Lung (tissue), 12 donors: Measurements from ENCODE around the gene KDM4F. TPM values are rescaled to one million over a fixed set of nuclear protein-coding genes. Genes with fewer than 3 reads are reported as not detected.

Experiments used
- ATAC-seq: fragments of 200-7000 bp; cut with Tn5 transposase; one replicate; pipeline ENCODE4 v1.9.1; 2020; ENCODE audit warnings: moderate number of reproducible peaks; ENCODE audit not compliant: insufficient read depth, low FRiP score
- DNase-seq, 3 donors: peaks; one replicate each; pipeline ENCODE4 v3.0.0-alpha.2; 2013 to 2017
- H3K27ac ChIP-seq, 2 donors: one replicate each; pipeline ENCODE4 v1.5.1; 2013; ENCODE audit warnings: mild to moderate bottlenecking in 2 of 2, moderate library complexity in 2 of 2, control low read depth in 1 of 2, inconsistent platforms in 1 of 2, low read depth in 1 of 2, low read length in 1 of 2
- H3K27me3 ChIP-seq, 3 donors: one replicate each; pipeline ENCODE4 v1.5.1; 2013; ENCODE audit warnings: low read length in 2 of 3; ENCODE audit not compliant: control insufficient read depth in 3 of 3, insufficient read depth in 3 of 3
- H3K36me3 ChIP-seq, 4 donors: one replicate each; pipeline ENCODE4 v1.5.1; 2013; ENCODE audit warnings: low read length in 4 of 4, mild to moderate bottlenecking in 1 of 4, moderate library complexity in 1 of 4; ENCODE audit not compliant: control insufficient read depth in 4 of 4, insufficient read depth in 4 of 4
- H3K4me1 ChIP-seq, 5 donors: one replicate each; pipeline ENCODE4 v1.5.1; 2013; ENCODE audit warnings: low read length in 5 of 5, mild to moderate bottlenecking in 2 of 5, moderate library complexity in 1 of 5; ENCODE audit not compliant: control insufficient read depth in 5 of 5, insufficient read depth in 5 of 5
- H3K4me3 ChIP-seq: one replicate; pipeline ENCODE4 v1.5.1; 2013; ENCODE audit warnings: mild to moderate bottlenecking, control low read depth, moderate library complexity
- H3K9ac ChIP-seq, 2 donors: one replicate each; pipeline ENCODE4 v1.5.1; 2013; ENCODE audit warnings: low read length in 2 of 2, control low read depth in 1 of 2; ENCODE audit not compliant: insufficient read depth in 1 of 2
- H3K9me3 ChIP-seq, 4 donors: one replicate each; pipeline ENCODE4 v1.5.1; 2013; ENCODE audit warnings: low read length in 3 of 4, mild to moderate bottlenecking in 1 of 4, moderate library complexity in 1 of 4; ENCODE audit not compliant: control insufficient read depth in 4 of 4, insufficient read depth in 3 of 4
- WGBS, 2 donors: extraction: QIAGEN DNeasy Blood & Tissue Kit; methylation state at CpG; one replicate each; pipeline ENCODE4 v1.1.7; 2013; 5-methylcytosine and 5-hydroxymethylcytosine counted together
- polyA plus RNA-seq, 2 donors: library from polyadenylated mRNA; stranded (reverse); fragments of 200-250 nt; gene quantifications; one replicate each; pipeline ENCODE4 v1.2.1, GENCODE V29; 2013
- total RNA-seq, 2 donors: library from RNA; depleted of rRNA in 1 of 2; stranded (reverse); fragments of >200 nt in 1 of 2; gene quantifications; one replicate each; pipeline ENCODE4 v1.2.1, GENCODE V29; 2014 to 2021
- TF ChIP-seq, protein P1 (sequence below): IDR thresholded peaks from 2 replicates; pipeline ENCODE4 v1.5.1; 2012; ENCODE audit warnings: mild to moderate bottlenecking; ENCODE audit errors: control extremely low read depth, extremely low read depth
- donor health status: control.
- donor health status: control.
- donor health status: Bipolar disorder and iron deficiency.
- donor health status: healthy.
- donor health status: DM: yes; HTN: yes; CAD: no.

KDM4F gene
- total and polyA plus RNA-seq, 4 donors: not detected

DNA sequence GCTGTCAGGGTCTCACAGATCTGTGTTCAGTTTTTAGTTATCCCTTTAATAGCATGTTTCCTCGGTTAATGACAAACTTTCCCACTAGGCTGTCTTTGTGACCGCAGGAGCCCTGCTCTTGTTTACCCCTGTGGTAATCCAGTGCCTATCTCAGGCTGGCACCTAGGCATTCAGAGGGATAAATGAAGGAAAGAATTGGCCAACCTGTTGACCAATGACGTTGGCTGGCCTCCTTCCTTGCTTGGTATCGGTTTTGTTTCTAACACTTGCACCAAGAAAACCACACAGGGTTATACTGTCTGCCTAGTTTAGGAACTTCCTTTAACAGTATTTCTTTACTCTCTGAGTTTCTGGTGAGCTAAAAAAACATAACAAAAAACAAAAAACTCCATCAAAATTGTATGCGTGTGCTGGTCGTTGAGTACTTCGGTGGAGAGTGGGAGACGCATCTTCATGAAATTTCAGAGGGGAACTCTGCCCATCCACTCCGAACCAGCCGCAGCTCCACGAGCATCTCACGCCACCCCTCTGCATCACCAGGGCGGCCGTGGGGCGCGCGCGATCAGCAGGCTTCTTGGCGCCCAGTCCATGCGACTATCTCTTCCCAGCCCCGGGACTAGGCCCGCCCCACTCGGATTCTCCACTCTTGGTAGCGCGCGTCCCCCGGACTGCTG is 39.9 kb downstream of the KDM4F start:
- peak overlapping the region; percentile 75 for H3K4me3 ChIP-seq
- DNase-seq (no peak), ATAC-seq (peak; percentile 24)
- H3K27ac ChIP-seq: peak overlapping the region; percentile 68 to 95
- TF ChIP-seq, protein P1, sequence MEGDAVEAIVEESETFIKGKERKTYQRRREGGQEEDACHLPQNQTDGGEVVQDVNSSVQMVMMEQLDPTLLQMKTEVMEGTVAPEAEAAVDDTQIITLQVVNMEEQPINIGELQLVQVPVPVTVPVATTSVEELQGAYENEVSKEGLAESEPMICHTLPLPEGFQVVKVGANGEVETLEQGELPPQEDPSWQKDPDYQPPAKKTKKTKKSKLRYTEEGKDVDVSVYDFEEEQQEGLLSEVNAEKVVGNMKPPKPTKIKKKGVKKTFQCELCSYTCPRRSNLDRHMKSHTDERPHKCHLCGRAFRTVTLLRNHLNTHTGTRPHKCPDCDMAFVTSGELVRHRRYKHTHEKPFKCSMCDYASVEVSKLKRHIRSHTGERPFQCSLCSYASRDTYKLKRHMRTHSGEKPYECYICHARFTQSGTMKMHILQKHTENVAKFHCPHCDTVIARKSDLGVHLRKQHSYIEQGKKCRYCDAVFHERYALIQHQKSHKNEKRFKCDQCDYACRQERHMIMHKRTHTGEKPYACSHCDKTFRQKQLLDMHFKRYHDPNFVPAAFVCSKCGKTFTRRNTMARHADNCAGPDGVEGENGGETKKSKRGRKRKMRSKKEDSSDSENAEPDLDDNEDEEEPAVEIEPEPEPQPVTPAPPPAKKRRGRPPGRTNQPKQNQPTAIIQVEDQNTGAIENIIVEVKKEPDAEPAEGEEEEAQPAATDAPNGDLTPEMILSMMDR: no peak
- WGBS, 2 donors: 7 to 11% methylated on average over 27 of the region's 27 CpGs
- H3K9ac ChIP-seq: peak overlapping the region in 1 of 2 donors; percentile 38
- no peaks in the 10 kb centered on the region for H3K9me3 ChIP-seq
- H3K27me3 ChIP-seq: no peaks in the 10 kb centered on the region
- H3K4me1 ChIP-seq: peaks cover 2 to 14% (median 5%) of the 10 kb centered on the region in 5 donors
- no peaks in the 10 kb centered on the region for H3K36me3 ChIP-seq

DNA sequence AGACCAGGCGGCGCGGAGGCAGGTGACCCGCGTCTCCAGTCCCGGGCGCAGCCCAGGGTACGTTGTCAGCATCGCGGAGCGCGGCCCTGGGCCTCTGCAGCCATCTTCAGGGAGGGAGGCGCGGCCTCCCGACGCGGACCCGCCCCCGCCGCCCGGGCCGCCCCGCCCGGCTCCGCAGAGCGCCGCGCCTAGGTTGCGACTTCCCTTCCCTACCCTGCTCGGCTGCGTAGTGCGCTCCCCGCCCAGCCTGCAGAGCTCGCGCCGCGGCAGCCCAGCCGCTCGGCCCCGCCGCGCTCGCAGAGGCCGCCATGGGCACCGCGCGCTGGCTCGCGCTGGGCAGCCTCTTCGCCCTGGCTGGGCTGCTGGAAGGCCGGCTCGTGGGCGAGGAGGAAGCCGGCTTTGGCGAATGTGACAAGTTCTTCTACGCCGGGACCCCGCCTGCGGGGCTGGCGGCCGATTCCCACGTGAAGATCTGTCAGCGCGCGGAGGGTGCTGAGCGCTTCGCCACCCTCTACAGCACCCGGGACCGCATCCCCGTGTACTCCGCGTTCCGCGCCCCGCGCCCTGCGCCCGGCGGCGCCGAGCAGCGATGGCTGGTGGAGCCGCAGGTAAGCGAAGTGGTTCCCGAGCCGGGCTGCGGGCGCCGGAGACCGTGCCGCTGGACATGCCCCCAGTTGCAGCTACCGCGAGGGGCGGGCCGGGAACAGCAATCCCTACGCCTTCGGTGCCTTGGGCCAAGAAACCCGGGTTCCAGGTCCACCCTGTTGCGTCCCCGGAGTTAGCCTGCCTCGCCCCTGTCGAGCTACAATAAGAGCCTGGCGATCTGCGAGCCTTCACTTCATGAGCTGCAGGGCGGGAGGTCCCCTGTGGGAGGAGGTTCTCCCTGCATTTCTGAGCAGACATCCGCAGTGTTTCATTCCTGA is 40.7 kb downstream of the KDM4F start, which contains the start of gene ENDOD1:
Gene ENDOD1 (plus strand): TSS at position 227 of the 923 bp plus-strand sequence. CDS start 82 bp downstream, at position 309.
- no peaks in the 10 kb centered on the region for H3K9me3 ChIP-seq
- 0 to 1% methylated on average over 100 to 106 of the region's 106 CpGs for WGBS, 2 donors
- H3K4me1 ChIP-seq: peaks cover 2 to 14% (median 5%) of the 10 kb centered on the region in 5 donors
- DNase-seq (peak; percentile 91 to 93 (median 91)), ATAC-seq (peak; percentile 99)
- TF ChIP-seq, protein P1: no peak
- H3K9ac ChIP-seq: peak within 1 kb of the TSS; percentile 21 to 45
- peak within 1 kb of the TSS; percentile 88 to 95 for H3K27ac ChIP-seq
- no peaks in the 10 kb centered on the region for H3K27me3 ChIP-seq
- H3K36me3 ChIP-seq: no peaks in the 10 kb centered on the region
- peak within 1 kb of the TSS; percentile 76 for H3K4me3 ChIP-seq

DNA sequence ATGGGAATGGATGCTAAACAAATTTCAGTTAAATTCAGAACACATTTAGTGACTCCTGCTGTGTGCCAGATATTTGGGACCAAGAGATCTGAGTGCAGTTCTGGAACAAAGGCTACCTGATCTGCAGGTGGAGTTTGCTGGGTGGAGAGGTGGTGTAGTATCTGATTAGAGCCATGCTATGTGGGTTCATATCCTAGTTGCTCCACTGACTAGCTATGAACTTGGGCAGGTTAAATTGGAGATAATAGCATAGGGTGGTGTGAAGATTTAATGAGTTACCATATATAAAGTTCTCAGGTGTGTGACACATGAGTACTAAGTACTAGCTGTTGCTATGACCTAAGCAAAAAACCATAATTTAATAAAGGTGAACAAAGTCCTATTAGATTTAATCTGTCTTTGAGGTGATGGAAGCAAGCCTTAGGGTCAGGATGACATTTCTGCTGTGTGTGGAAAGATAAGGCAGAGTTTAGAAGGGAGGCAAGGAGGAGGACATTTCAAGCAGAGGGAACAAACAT is 42.5 kb downstream of the KDM4F start:
- Histone ChIP-seq H3K27ac (no peak overlapping the region), H3K4me1 (peaks cover 4 to 14% (median 5%) of the 10 kb centered on the region in 5 donors), H3K36me3 (no peaks in the 10 kb centered on the region), H3K27me3 (no peaks in the 10 kb centered on the region), H3K4me3 (no peak overlapping the region), H3K9ac (no peak overlapping the region), H3K9me3 (no peaks in the 10 kb centered on the region)
- TF ChIP-seq, protein P1: no peak
- ATAC-seq (no peak), DNase-seq (no peak)
